OCI-LY1 (cell line): ENCODE measurements around the gene TYMS.

Source experiments
- EZH2 ChIP-seq: fragments of 200-600 bp; sonication (generic), shearing (Covaris generic); IDR thresholded peaks from 2 replicates; pipeline ENCODE4 v1.8.0; 2017; ENCODE audit warnings: borderline replicate concordance, mixed run types, mild to moderate bottlenecking, antibody characterized with exemption, low read length, moderate library complexity, mixed read lengths
- TF ChIP-seq, protein P1 (sequence below): fragments of 200-600 bp; sonication (generic), shearing (Covaris generic); IDR thresholded peaks from 2 replicates; pipeline ENCODE4 v1.5.1; 2017; ENCODE audit warnings: mild to moderate bottlenecking, antibody characterized with exemption, low read length, moderate library complexity, mixed read lengths

DNA sequence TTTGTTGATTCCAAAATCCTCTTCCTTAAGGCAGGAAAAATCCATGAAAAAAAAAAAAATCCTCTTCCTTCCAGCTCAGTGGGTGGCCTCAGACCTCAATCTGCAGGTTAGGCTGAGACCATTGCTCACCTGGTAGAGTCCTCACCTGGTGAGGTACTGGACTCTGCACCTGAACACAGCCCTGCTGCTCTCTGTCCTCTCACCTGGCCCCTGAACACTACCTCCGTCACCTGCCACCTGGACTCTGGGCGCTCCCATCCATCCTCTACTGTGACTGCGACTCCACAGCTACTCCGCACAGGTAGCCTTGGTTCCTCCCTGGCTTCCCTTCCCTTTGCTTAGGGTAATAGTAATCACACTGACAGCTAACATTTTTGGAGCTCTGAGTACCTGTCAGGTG, 22.1 kb downstream of the TYMS start:
- TF ChIP-seq, protein P1, sequence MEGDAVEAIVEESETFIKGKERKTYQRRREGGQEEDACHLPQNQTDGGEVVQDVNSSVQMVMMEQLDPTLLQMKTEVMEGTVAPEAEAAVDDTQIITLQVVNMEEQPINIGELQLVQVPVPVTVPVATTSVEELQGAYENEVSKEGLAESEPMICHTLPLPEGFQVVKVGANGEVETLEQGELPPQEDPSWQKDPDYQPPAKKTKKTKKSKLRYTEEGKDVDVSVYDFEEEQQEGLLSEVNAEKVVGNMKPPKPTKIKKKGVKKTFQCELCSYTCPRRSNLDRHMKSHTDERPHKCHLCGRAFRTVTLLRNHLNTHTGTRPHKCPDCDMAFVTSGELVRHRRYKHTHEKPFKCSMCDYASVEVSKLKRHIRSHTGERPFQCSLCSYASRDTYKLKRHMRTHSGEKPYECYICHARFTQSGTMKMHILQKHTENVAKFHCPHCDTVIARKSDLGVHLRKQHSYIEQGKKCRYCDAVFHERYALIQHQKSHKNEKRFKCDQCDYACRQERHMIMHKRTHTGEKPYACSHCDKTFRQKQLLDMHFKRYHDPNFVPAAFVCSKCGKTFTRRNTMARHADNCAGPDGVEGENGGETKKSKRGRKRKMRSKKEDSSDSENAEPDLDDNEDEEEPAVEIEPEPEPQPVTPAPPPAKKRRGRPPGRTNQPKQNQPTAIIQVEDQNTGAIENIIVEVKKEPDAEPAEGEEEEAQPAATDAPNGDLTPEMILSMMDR, result no peak
- no peak for TF ChIP-seq EZH2
